ENCODE results near the gene KPTN.

The KPTN gene

DNA sequence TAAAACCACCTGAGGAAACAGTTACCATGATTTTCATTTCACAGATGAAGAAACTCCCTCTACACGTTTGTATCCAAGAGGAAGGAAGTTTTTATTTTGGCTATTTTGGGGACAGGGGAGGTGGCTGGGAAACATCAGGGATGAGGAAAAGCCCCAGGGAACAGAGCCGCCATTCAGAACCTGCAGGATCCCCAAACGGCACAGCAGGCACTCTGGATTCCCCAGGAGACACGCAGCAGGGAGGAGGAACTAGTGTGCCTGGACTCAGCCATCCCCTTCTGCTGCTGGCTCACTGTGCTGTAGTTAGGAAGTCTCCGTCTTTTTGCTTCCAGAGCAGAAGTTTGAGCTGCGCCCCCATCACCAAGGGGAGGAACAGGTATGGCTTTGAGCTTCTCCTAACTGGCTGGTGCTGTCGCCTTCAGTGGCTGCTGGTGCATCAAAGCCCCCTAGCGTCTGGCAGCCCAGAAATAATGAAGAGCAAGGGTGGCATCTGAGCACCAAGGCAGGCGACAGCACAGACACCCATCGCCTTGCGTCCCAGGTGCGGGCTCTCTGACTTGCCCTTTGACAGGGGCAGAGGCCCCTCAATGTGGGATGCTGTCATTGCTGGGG lies 26.6 kb upstream of the KPTN start:
- no peak overlapping the region for H3K4me3 ChIP-seq (ENCODE audit: low read length)
- DNase-seq (ENCODE audit: low read depth, low spot score), result no peak

DNA sequence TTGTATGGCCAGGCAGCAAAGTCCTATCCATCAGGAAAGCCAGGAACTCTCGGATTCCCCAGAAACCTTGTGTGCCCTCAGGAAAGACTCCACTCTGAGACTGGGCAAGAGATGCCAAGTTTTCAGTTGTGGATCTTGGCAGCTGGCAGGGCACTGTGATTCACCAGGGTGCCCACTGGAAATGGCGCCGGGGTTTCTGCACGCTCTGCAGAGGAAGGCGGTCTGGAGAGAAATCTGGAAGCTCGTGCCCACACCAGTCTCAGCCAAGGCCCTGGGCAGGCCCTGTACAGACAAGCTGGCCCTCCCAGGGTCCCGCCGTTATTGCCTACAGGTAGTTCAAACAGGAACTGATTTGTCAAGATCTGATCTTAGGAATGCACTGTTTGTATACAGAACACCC lies 26.0 kb upstream of the KPTN start:
- no peak for DNase-seq (ENCODE audit: low read depth, low spot score)
- no peak overlapping the region for H3K4me3 ChIP-seq (ENCODE audit: low read length)

- H3K4me3 ChIP-seq (ENCODE audit: low read length), result no peak overlapping the region
- no peak for DNase-seq (ENCODE audit: low read depth, low spot score)
Observed at GRCh38 chr19:47509170-47509847, 25.3 kb upstream of the KPTN start.

DNA sequence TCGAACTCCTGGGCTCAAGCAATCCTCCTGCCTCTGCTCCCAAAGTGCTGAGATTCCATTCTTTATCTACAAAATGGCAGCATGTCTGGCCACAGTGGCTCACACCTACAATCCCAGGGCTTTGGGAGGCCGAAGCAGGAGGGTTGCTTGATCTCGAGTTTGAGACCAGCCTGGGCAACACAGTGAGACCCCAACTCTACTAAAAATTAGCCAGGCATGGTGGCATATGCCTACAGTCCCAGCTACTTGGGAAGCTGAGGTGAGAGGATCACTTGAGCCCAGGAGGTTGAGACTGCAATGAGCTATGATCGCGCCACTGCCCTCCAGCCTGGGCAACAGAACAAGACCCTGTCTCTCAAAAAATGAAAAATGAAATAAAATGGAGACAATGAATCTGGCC lies 24.7 kb upstream of the KPTN start:
- DNase-seq (ENCODE audit: low read depth, low spot score), result no peak
- no peak overlapping the region for H3K4me3 ChIP-seq (ENCODE audit: low read length)

DNA sequence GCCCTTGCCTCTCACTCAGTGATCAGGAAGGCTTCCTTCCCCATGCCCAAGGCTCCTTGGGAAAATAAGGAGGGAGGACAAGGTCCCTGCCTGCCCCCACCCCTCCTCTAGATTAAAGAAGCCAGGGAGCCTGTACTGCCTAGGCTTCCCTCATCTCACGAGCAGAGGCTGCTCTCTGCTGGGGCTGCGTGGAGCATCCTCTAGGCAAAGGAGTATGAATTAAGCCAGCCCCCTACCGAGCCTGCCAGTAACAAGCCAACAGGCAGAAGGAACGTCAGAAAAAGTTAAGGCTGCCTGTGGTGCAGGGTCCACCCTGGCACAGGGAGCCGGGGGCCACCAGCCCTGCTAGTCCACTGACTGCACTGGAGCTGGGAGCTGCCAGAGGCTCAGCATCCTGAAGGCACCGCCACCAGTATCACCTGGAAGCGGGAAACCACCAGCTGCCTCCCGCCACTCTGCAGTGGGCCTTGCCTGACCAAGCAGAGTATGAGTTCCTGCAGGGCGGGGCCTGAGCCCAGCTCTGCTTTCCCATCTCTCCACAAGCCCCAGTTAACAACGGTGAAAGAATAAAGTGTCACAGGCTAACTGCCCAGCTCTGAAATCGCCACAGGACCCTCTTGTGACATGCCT lies 24.0 kb upstream of the KPTN start:
- no peak overlapping the region for H3K4me3 ChIP-seq (ENCODE audit: low read length)
- DNase-seq (ENCODE audit: low read depth, low spot score), result no peak

GRCh38 chr19:47507012-47507411 lies 23.0 kb upstream of the KPTN start:
- no peak for DNase-seq (ENCODE audit: low read depth, low spot score)
- no peak overlapping the region for H3K4me3 ChIP-seq (ENCODE audit: low read length)

- H3K4me3 ChIP-seq (ENCODE audit: low read length), result no peak overlapping the region
- no peak for DNase-seq (ENCODE audit: low read depth, low spot score)
Observed at GRCh38 chr19:47506459-47506858, 22.4 kb upstream of the KPTN start.

GRCh38 chr19:47505506-47505905 lies 21.5 kb upstream of the KPTN start:
- DNase-seq (ENCODE audit: low read depth, low spot score), result no peak
- H3K4me3 ChIP-seq (ENCODE audit: low read length), result no peak overlapping the region

GRCh38 chr19:47503826-47504150 lies 19.8 kb upstream of the KPTN start:
- no peak for DNase-seq (ENCODE audit: low read depth, low spot score)
- no peak overlapping the region for H3K4me3 ChIP-seq (ENCODE audit: low read length)

GRCh38 chr19:47503130-47503825 lies 19.3 kb upstream of the KPTN start:
- DNase-seq (ENCODE audit: low read depth, low spot score), result no peak
- no peak overlapping the region for H3K4me3 ChIP-seq (ENCODE audit: low read length)

DNA sequence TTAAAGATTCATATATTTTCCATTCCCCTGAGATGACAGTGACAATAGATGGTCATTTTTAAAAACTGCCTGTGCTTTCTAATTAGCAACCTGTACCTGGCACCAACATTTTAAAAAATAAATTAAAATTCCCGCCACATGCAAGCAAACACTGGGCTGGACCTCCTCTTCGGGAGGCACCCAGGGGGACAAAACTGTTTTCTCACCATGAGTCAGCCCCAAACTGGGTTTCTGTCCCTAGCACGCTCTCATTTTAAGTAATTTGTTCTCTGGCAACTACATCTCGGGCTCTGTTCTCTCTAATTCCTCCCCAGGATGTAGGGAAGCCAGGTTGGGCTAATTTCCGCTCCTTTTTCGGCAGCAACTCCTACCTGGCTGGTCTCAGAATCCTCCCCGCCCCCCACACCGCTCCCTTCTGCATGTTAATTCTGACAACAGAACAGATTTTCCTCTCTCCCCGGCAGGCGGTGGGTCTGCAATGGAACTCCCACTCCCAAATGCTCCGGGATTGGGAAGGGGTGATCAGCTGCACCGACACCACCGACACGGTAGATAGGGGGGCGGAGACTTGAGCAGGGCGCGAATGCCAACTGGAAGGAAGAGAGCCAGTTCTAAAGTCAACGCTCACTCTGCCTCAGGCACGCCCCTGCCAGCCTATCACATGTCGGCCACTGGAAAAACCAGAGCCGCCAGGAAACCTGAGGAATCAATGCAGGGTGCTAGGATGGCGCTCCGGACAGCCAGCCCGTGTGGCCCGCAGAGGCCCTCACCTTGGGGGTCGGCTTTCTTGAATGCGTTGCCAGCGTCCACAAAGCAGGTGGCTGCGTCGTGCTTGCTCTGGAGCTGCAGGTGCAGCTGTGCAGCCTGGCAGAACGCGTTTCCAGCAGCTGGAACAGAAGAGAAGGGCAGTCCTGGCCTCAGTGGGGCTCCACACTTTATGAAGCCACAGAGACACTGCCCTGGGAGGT lies 16.1 kb upstream of the KPTN start:
- DNase-seq (ENCODE audit: low read depth, low spot score), result no peak
- no peak overlapping the region for H3K4me3 ChIP-seq (ENCODE audit: low read length)

- no peak for DNase-seq (ENCODE audit: low read depth, low spot score)
Observed at GRCh38 chr19:47499371-47499770, 15.4 kb upstream of the KPTN start.

GRCh38 chr19:47498561-47498960 lies 14.5 kb upstream of the KPTN start:
- H3K4me3 ChIP-seq (ENCODE audit: low read length), result no peak overlapping the region
- DNase-seq (ENCODE audit: low read depth, low spot score), result no peak

More at GRCh38 chr19:47499371-47499770, 15.4 kb upstream of the KPTN start:
- H3K4me3 ChIP-seq (ENCODE audit: low read length), result no peak overlapping the region

DNA sequence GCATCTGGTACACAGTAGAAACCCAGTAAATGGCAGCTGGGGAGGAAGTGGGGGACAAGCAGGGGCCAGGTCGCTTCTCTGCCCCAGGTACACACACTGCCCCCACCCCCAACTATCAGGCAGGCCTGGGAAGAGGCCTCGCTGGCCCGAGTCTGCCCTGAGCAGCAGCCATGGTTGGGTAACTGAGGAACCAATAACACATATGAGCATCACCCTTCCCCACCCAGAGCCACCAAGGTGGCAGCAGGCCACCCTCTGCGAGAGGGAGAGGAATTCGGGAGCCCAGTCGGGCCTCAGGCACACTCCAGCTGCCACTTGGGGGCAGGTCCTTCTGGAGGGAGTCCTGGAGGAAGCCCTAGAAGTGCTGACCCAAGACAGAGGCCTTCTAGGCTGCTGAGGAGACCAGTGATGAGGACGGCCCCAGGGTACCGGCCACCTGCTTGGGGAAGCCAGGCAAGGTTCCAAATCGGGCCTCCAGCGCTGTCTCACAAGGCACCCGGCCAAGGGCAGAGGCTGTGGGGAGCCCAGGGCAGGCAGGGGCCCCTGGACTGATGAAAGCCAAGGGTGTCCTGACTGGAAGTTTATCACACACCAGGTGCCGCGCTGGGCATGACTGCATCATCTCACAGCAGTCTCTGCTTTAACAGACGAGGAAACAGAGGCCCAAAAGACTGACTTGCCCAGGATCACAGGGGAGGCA lies 14.0 kb upstream of the KPTN start:
- no peak for DNase-seq (ENCODE audit: low read depth, low spot score)
- no peak overlapping the region for H3K4me3 ChIP-seq (ENCODE audit: low read length)

- no peak overlapping the region for H3K4me3 ChIP-seq (ENCODE audit: low read length)
- no peak for DNase-seq (ENCODE audit: low read depth, low spot score)
Observed at GRCh38 chr19:47497050-47497766, 13.2 kb upstream of the KPTN start.

DNA sequence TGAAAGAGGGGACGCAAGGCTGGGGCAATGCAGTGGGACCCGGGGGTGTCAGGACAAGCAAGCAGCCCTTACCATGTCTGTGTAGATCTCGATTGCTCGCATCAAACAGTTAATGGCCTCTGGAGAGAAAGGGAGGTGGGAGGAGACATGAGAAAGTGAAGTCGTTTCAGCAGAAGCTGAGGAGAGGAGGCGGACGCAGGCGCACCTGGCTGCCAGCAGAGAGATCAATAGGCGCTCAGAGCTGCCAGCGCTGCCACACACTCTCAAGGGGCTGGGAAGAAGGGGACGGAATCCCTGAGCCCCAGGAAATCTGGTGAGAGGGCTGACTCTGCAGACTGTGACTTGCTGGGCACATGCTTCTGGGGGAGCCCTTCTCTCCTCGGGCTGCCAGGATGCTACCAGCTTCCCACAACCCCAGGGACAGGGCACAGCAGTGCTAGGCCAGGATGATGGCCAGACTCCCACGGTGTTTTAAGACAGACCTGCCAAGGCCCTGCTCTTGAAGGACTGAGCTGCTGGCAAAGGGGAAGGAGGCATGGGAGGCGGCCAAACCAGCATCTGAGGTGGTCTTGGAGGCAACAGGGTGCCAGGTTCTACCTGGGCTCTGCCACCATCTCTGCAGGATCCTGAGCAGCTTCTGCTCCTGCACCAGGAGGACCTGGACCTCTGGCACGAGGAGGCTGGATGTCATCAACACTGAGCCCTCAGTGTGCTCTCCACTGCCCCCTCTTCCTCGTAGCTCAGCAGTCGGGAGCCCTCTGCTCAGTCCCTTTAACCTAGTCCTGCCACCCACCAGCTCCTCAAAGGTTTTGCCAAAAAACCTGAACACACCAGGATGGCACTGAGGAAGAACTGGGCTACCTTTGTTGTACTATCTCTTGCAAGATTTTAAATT lies 11.7 kb upstream of the KPTN start:
- DNase-seq (ENCODE audit: low read depth, low spot score), result peak; percentile 68

GRCh38 chr19:47494729-47495128 lies 10.7 kb upstream of the KPTN start:
- H3K4me3 ChIP-seq (ENCODE audit: low read length), result no peak overlapping the region
- DNase-seq (ENCODE audit: low read depth, low spot score), result no peak

More for the DNA sequence above, 11.7 kb upstream of the KPTN start:
- H3K4me3 ChIP-seq (ENCODE audit: low read length), result no peak overlapping the region

All from Jurkat, Clone E6-1 (cell line).